Measurements from ENCODE around the gene PGM5. TPM values are rescaled to one million over a fixed set of nuclear protein-coding genes. Genes with fewer than 3 reads are reported as not detected.
"Not testable (repeated sequence)": the region's sequence is repeated elsewhere in the genome, so short reads cannot be mapped to it uniquely, and the experiment has no call there.

Gene PGM5
- total RNA-seq, 1 donor from 2014 or later = not detected

DNA sequence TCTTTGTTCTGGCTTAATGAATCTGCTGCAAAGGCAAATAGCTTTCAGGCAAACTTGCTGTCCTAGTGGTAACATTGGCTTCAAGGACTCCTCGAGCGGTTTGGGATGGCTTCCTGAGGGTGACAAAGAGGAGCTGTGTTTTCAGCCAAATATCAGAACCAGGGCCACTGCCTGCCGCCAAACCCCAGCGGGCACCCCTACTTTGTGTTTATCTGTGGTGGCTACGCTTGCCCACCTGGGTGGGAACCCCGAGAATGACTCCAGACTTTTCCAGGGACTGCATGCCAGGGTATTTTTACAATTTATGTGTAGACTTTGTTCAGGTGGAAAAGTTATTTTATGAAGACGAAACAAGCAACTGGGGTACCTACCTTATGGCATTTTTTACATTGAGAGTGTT is 18.4 kb upstream of the PGM5 start:
- H3K36me3 Mint-ChIP-seq (ENCODE audit: unreplicated experiment); H3K9me3 Mint-ChIP-seq (ENCODE audit: unreplicated experiment); H3K4me1 Mint-ChIP-seq (ENCODE audit: low read depth, unreplicated experiment); H3K4me3 Mint-ChIP-seq (ENCODE audit: unreplicated experiment); H3K27ac Mint-ChIP-seq (ENCODE audit: unreplicated experiment); H3K27me3 Mint-ChIP-seq (ENCODE audit: unreplicated experiment); DNase-seq: not testable (repeated sequence)

DNA sequence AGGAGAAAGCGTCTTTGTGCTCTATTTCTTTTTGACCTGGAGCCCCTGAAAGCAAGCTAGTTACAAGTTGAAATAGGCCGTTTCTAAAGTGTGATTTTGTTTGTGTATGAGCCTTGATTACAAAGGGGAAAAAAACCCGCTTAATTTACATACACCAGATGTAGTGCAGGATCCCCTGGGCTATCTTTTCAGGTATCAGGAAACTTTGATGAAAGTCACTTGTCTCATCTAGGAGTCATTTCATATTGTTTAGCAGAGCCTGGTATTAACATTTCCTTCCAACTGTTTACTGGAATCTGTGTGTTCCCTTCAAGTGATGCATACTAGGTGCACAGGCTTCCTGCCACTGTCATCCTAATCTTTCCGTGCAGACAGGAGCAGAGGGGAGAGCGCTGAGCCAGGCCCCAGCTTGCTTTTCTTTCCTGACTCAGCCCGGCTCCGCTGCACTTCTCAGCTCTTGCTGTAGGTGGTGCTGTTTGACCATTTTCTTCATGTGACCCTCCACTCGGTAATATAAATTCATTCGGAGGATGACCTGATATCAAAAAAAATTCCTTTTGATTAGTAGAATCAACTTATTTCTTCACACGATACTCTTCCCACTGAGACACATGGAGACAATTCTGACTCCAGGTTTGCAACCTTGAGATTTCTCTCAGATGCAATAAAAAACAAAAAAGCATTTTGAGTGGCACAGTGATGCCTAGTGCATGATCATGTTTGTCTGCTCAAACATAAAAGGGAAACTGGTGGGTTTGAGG is 14.0 kb upstream of the PGM5 start:
- DNase-seq; H3K36me3 Mint-ChIP-seq (ENCODE audit: unreplicated experiment); H3K4me1 Mint-ChIP-seq (ENCODE audit: low read depth, unreplicated experiment); H3K4me3 Mint-ChIP-seq (ENCODE audit: unreplicated experiment); H3K9me3 Mint-ChIP-seq (ENCODE audit: unreplicated experiment); H3K27me3 Mint-ChIP-seq (ENCODE audit: unreplicated experiment); H3K27ac Mint-ChIP-seq (ENCODE audit: unreplicated experiment): not testable (repeated sequence)
- TF ChIP-seq, protein P1, sequence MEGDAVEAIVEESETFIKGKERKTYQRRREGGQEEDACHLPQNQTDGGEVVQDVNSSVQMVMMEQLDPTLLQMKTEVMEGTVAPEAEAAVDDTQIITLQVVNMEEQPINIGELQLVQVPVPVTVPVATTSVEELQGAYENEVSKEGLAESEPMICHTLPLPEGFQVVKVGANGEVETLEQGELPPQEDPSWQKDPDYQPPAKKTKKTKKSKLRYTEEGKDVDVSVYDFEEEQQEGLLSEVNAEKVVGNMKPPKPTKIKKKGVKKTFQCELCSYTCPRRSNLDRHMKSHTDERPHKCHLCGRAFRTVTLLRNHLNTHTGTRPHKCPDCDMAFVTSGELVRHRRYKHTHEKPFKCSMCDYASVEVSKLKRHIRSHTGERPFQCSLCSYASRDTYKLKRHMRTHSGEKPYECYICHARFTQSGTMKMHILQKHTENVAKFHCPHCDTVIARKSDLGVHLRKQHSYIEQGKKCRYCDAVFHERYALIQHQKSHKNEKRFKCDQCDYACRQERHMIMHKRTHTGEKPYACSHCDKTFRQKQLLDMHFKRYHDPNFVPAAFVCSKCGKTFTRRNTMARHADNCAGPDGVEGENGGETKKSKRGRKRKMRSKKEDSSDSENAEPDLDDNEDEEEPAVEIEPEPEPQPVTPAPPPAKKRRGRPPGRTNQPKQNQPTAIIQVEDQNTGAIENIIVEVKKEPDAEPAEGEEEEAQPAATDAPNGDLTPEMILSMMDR (IDR thresholded peaks at IDR 0.05; ENCODE audit: partially characterized antibody, unreplicated experiment) = peak; percentile 51

DNA sequence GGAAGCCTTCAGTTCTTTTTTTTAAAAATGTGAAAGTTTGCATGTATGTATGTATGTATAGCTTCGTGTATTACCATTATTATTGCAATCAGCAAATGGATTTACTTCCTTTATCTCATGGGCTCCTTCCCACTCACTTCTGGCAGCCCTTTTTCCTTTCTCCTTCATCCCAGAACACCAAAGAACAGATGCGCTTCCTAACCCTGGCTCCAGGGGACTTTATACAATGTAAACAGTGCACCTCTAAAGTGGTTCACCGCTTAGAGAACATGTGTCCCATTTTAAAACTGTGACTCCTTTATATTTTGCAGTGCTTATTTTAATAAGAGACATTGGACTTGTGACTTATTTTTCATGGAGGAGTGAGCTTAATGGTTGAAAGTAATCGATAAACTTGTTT is 13.2 kb upstream of the PGM5 start:
- not testable (repeated sequence) for H3K36me3 Mint-ChIP-seq (ENCODE audit: unreplicated experiment); DNase-seq; H3K9me3 Mint-ChIP-seq (ENCODE audit: unreplicated experiment); H3K4me3 Mint-ChIP-seq (ENCODE audit: unreplicated experiment); H3K27me3 Mint-ChIP-seq (ENCODE audit: unreplicated experiment); H3K4me1 Mint-ChIP-seq (ENCODE audit: low read depth, unreplicated experiment); H3K27ac Mint-ChIP-seq (ENCODE audit: unreplicated experiment)

DNA sequence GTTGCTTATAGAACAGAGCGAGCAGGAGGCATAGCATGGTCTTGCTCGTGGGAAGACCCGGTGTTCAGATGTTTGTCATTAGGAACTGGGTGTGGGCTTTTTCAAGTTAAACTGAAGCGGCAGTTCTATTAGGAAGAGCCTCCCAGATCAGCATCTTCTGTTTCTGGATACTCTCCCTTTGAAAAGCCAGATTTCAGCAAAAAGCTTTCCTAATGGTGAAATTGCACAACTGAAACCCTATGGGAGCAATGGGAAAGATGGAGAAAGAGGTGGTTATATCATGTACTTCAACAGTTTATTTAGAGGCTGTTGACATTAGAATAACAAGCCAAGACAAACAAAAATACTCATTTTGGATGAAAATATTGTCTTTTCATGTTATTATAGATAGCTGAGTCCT is 12.4 kb upstream of the PGM5 start:
- H3K27ac Mint-ChIP-seq (ENCODE audit: unreplicated experiment); H3K36me3 Mint-ChIP-seq (ENCODE audit: unreplicated experiment); DNase-seq; H3K27me3 Mint-ChIP-seq (ENCODE audit: unreplicated experiment); H3K4me3 Mint-ChIP-seq (ENCODE audit: unreplicated experiment); H3K4me1 Mint-ChIP-seq (ENCODE audit: low read depth, unreplicated experiment); H3K9me3 Mint-ChIP-seq (ENCODE audit: unreplicated experiment): not testable (repeated sequence)

DNA sequence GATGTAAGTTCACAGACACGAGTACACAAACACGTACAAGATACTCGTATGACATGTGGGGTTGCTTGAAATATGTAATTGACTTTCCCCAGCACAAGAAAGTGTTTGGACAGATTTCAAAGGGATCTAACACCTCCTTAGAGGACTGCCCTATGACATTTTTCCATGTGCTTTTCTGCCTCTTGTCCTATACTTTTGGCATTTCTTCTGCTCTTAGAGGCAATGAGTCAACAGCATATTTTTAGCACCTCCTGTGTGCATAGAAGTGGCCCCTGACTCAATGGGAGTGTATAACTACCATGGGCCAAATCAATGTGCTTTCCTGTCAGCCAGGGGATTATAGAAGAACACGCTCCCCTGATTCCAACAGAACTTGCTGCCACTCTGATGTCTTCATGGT is 4.7 kb upstream of the PGM5 start:
- not testable (repeated sequence) for H3K27ac Mint-ChIP-seq (ENCODE audit: unreplicated experiment); H3K9me3 Mint-ChIP-seq (ENCODE audit: unreplicated experiment); H3K36me3 Mint-ChIP-seq (ENCODE audit: unreplicated experiment); H3K4me1 Mint-ChIP-seq (ENCODE audit: low read depth, unreplicated experiment); H3K4me3 Mint-ChIP-seq (ENCODE audit: unreplicated experiment); H3K27me3 Mint-ChIP-seq (ENCODE audit: unreplicated experiment); DNase-seq

DNA sequence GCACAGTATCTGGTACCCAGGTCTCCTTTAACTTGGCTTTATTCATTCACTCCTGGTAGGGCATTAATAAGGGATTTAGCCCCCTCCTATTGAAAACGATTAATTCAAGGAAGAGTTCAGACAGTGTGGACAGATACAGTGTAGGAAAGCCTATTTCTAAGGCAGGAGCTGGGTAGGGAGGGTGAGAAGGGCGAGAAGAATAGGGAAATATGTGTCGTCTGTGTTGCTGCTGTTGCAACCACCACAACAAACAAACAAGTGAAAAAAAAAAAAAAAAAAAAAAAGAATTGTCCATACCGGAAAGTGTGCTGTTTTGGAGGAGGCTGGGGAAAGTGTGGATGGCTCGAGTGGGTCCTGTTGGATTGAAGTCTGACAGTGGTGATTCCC is 425 bp upstream of the PGM5 start:
- not testable (repeated sequence) for H3K27ac Mint-ChIP-seq (ENCODE audit: unreplicated experiment); H3K36me3 Mint-ChIP-seq (ENCODE audit: unreplicated experiment); DNase-seq; H3K4me1 Mint-ChIP-seq (ENCODE audit: low read depth, unreplicated experiment); H3K9me3 Mint-ChIP-seq (ENCODE audit: unreplicated experiment)
- peak overlapping the region; percentile 48 for H3K4me3 Mint-ChIP-seq (ENCODE audit: unreplicated experiment)
- H3K27me3 Mint-ChIP-seq (ENCODE audit: unreplicated experiment) = peaks cover 11% of the 10 kb centered on the region

DNA sequence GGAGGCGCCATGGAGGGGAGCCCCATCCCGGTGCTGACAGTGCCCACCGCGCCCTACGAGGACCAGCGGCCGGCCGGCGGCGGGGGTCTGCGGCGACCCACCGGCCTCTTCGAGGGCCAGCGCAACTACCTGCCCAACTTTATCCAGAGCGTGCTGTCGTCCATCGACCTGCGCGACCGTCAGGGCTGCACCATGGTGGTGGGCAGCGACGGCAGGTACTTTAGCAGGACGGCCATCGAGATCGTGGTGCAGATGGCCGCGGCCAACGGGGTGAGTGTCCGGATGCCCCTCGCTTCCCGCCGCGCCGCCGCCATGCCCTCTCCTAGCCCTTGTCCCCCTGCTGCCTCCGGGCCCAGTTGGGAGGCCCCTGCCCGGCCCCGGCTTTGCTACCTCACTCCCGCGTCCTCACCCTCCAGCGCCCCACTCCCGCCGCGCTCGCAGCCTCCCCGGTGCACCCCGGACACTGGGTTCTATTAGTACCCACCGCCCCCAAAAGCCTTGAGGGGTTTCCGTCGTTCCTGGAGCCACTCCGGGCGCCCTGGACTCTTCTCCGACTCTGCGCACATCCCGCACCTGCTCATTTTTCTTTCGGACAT is 806 bp downstream of the PGM5 start:
- H3K9me3 Mint-ChIP-seq (ENCODE audit: unreplicated experiment); H3K27ac Mint-ChIP-seq (ENCODE audit: unreplicated experiment); DNase-seq; H3K4me1 Mint-ChIP-seq (ENCODE audit: low read depth, unreplicated experiment); H3K36me3 Mint-ChIP-seq (ENCODE audit: unreplicated experiment): not testable (repeated sequence)
- peak overlapping the region; percentile 65 for H3K4me3 Mint-ChIP-seq (ENCODE audit: unreplicated experiment)
- H3K27me3 Mint-ChIP-seq (ENCODE audit: unreplicated experiment) = peaks cover 11% of the 10 kb centered on the region

DNA sequence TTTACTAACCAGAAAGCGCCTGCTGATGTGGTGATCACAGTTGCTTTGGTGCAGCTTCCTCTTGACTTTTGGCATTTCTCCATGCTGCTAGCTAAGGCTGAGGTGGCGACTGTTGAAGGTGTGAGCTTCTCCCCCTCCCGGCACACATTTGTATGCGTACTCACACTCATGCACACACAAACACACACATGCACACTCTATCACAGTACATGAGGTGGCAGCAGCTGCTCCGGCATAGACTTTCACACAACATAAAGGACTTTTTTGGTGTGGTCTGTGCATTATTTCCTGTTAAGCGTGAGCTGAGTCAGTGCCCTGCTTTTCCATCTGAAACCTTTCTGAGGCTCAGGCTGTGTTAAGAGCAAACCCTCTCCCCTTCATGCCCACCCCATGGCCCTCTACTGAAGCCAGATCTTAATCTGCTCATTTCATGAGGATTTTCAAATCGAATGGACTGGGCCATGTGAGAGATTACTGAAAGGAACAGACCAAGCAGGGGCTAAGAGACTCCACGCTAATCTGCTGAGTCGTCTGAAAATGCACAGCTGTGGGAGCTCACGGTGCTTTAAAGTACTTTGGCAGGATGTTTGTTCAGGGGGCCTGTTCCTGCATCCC is 10.6 kb downstream of the PGM5 start:
- not testable (repeated sequence) for H3K27ac Mint-ChIP-seq (ENCODE audit: unreplicated experiment); H3K4me1 Mint-ChIP-seq (ENCODE audit: low read depth, unreplicated experiment); DNase-seq; H3K36me3 Mint-ChIP-seq (ENCODE audit: unreplicated experiment); H3K27me3 Mint-ChIP-seq (ENCODE audit: unreplicated experiment); H3K9me3 Mint-ChIP-seq (ENCODE audit: unreplicated experiment); H3K4me3 Mint-ChIP-seq (ENCODE audit: unreplicated experiment)

DNA sequence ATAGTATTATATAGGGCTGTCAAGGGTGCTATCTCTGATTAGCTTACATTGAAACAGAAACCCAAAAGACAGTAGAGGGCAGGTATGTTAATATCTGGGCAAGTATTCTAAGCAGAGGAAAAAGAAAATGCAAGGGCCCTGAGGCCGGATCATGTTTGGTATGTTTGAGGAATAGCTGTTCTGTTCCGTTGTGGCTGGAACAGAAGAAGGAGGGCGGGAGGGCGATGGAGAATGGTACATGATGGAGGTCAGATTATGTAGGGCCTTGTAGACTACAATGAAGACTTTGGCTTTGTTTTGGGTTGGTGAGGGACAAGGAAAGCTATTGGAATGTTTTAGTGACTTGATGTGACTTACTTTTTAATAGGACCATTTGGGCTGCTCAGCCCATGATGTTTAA is 19.4 kb downstream of the PGM5 start:
- H3K27me3 Mint-ChIP-seq (ENCODE audit: unreplicated experiment) = not testable (repeated sequence)

DNA sequence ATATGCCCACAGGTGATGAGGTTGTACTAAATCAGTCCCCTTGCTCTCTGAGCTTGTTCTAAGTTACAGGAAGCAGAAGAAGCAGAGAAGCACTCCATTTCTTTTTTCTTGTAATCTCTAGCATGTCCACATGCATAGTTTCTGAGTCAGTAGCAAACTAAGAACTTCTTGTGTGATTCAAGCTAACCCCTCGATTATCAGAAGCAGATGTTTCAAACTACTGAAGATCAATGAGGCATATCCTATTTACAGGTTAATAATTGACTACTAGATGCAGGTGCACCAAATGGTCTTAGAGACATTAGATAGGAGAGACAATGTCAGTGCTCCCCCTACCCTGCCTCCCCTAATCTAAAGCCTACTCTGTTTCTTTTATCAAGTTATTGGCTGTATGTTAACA is 21.3 kb downstream of the PGM5 start:
- not testable (repeated sequence) for H3K4me3 Mint-ChIP-seq (ENCODE audit: unreplicated experiment); H3K4me1 Mint-ChIP-seq (ENCODE audit: low read depth, unreplicated experiment); H3K27me3 Mint-ChIP-seq (ENCODE audit: unreplicated experiment); DNase-seq; H3K9me3 Mint-ChIP-seq (ENCODE audit: unreplicated experiment); H3K27ac Mint-ChIP-seq (ENCODE audit: unreplicated experiment); H3K36me3 Mint-ChIP-seq (ENCODE audit: unreplicated experiment)

More for the DNA sequence above, 19.4 kb downstream of the PGM5 start:
- H3K4me3 Mint-ChIP-seq (ENCODE audit: unreplicated experiment); DNase-seq; H3K36me3 Mint-ChIP-seq (ENCODE audit: unreplicated experiment); H3K9me3 Mint-ChIP-seq (ENCODE audit: unreplicated experiment); H3K4me1 Mint-ChIP-seq (ENCODE audit: low read depth, unreplicated experiment); H3K27ac Mint-ChIP-seq (ENCODE audit: unreplicated experiment): not testable (repeated sequence)

DNA sequence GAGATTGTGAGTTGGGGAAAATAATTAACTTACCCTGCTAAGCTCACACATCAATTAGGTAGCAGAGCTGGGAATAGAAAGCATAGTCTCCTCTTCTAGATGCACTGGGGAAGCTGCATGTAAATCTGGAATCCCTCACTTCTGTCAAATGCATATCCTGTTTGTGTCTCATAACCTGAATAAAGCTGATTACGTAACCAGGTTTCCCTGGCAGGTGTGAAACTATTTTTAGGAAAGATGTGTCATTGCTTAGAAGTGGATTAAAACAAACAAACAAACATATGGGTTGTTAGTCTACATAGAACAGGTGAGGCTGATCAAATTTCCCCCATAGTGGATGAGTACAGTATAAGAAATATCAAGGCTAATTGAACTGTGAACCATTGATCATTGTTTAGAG is 27.5 kb downstream of the PGM5 start:
- not testable (repeated sequence) for H3K27ac Mint-ChIP-seq (ENCODE audit: unreplicated experiment); H3K9me3 Mint-ChIP-seq (ENCODE audit: unreplicated experiment); H3K27me3 Mint-ChIP-seq (ENCODE audit: unreplicated experiment); H3K4me1 Mint-ChIP-seq (ENCODE audit: low read depth, unreplicated experiment); H3K36me3 Mint-ChIP-seq (ENCODE audit: unreplicated experiment); DNase-seq; H3K4me3 Mint-ChIP-seq (ENCODE audit: unreplicated experiment)

Data from glutamatergic neuron (in vitro differentiated cells).